ENCODE results near the gene PSMG4.
A peak's percentile ranks its signal among the peaks of the same experiment; 100 is the strongest.

The PSMG4 gene

DNA sequence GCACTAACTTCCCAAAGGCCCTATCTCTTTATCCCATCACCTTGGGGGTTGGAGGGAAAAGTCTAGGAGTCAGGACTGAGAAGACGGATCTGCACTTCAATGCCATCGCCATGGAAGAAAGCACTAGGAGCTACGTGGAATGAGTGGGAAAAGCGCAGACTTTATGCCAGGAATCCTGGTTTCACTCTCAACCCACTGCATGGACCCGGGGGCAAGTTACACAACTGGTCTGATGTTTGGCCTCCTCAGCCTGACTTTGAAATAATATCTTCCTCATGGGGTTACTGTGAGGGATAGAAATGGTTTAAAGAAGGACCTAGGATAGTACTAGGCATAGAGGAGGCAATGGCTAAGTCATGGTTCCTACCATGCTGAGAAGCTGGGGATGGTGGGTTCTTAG lies 13.5 kb upstream of the PSMG4 start:
- H3K27me3 ChIP-seq (ENCODE audit: insufficient read depth, poor library complexity, severe bottlenecking) = no peaks in the 10 kb centered on the region
- peaks cover 5% of the 10 kb centered on the region for H3K4me1 ChIP-seq (ENCODE audit: insufficient read depth, poor library complexity, severe bottlenecking)
- no peak overlapping the region for H3K27ac ChIP-seq (ENCODE audit: poor library complexity, severe bottlenecking)
- no peak overlapping the region for H3K4me3 ChIP-seq (ENCODE audit: severe bottlenecking)
- ATAC-seq (ENCODE audit: low read depth) (no peak), DNase-seq (ENCODE audit: low spot score) (no peak)
- TF ChIP-seq, protein P1, sequence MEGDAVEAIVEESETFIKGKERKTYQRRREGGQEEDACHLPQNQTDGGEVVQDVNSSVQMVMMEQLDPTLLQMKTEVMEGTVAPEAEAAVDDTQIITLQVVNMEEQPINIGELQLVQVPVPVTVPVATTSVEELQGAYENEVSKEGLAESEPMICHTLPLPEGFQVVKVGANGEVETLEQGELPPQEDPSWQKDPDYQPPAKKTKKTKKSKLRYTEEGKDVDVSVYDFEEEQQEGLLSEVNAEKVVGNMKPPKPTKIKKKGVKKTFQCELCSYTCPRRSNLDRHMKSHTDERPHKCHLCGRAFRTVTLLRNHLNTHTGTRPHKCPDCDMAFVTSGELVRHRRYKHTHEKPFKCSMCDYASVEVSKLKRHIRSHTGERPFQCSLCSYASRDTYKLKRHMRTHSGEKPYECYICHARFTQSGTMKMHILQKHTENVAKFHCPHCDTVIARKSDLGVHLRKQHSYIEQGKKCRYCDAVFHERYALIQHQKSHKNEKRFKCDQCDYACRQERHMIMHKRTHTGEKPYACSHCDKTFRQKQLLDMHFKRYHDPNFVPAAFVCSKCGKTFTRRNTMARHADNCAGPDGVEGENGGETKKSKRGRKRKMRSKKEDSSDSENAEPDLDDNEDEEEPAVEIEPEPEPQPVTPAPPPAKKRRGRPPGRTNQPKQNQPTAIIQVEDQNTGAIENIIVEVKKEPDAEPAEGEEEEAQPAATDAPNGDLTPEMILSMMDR (IDR thresholded peaks at IDR 0.05; ENCODE audit: poor library complexity, severe bottlenecking) = no peak
- H3K9me3 ChIP-seq (ENCODE audit: severe bottlenecking) = no peaks in the 10 kb centered on the region
- H3K36me3 ChIP-seq (ENCODE audit: low read depth) = no peaks in the 10 kb centered on the region

DNA sequence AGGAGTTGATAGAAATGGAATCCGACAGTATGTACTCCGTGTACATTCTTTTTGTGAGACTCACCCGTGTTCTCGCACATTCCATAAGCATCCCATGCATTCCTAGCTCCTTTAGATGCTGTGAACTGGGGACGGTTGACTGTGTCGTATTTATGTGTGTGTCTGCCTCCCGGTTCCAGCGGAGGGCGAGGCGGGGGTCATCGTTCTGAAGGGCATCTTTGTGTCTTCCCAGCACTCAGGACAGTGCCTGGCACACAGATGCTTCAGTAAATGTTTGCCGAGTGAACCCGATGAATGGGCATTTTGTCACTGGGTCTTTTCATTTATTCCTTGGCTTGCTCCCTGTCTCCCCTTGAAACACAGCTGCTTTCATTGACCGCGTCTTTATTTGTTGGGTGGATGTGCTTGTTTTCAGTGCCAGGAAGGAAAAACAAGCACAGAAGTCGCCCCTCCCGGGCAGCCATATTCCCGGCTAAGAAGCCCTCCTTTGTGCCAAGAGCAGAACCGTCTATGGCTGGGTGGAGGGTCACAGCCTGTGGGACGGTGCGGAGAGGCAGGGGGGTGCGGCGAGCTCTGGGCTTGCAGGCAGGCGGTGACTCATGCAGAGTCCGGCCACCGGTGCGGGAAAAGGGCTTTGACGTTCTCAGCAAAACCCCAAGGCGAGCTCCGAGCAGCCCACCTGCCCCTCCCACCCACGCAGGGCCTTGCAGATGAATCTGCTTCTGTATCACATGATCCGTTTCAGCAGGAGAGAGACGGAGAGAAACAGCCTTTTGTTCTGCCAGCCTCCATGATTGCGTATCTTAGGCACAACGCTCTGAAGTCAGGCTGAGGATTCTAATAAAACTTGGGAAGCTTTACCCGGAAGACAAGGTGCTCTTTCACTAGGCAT lies 11.2 kb upstream of the PSMG4 start:
- Histone ChIP-seq H3K36me3 (ENCODE audit: low read depth) (no peaks in the 10 kb centered on the region), H3K27me3 (ENCODE audit: insufficient read depth, poor library complexity, severe bottlenecking) (no peaks in the 10 kb centered on the region), H3K27ac (ENCODE audit: poor library complexity, severe bottlenecking) (no peak overlapping the region), H3K9me3 (ENCODE audit: severe bottlenecking) (no peaks in the 10 kb centered on the region), H3K4me1 (ENCODE audit: insufficient read depth, poor library complexity, severe bottlenecking) (peaks cover 10% of the 10 kb centered on the region), H3K4me3 (ENCODE audit: severe bottlenecking) (no peak overlapping the region)
- DNase-seq (ENCODE audit: low spot score) (no peak), ATAC-seq (ENCODE audit: low read depth) (peak; percentile 34)
- TF ChIP-seq, protein P1 (IDR thresholded peaks at IDR 0.05; ENCODE audit: poor library complexity, severe bottlenecking) = no peak

DNA sequence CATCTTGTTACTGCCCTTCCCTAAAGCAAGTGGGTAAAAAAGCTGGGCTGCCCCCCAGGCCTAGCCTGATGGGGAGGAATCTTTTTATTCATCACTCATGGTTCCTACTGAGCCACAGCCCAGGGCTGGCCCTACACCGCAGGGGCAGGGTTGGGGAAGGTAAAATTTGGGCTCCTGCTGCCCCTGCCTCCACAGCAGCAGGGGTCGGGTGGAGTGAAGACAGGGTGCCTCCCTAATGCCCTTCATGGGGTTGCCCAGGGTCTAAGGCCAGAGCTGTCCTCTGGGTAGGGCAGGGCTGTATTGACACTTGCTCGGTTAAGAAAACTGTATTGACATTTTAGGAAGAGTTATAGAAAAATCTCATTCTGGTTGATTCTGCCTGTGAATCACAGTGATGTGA lies 8.9 kb upstream of the PSMG4 start:
- H3K36me3 ChIP-seq (ENCODE audit: low read depth) = no peaks in the 10 kb centered on the region
- DNase-seq (ENCODE audit: low spot score) = no peak
- no peaks in the 10 kb centered on the region for H3K9me3 ChIP-seq (ENCODE audit: severe bottlenecking)
- TF ChIP-seq, protein P1 (IDR thresholded peaks at IDR 0.05; ENCODE audit: poor library complexity, severe bottlenecking) = no peak
- H3K4me1 ChIP-seq (ENCODE audit: insufficient read depth, poor library complexity, severe bottlenecking) = peaks cover 10% of the 10 kb centered on the region
- no peaks in the 10 kb centered on the region for H3K27me3 ChIP-seq (ENCODE audit: insufficient read depth, poor library complexity, severe bottlenecking)
- H3K27ac ChIP-seq (ENCODE audit: poor library complexity, severe bottlenecking) = no peak overlapping the region
- ATAC-seq (ENCODE audit: low read depth) = no peak
- no peak overlapping the region for H3K4me3 ChIP-seq (ENCODE audit: severe bottlenecking)

DNA sequence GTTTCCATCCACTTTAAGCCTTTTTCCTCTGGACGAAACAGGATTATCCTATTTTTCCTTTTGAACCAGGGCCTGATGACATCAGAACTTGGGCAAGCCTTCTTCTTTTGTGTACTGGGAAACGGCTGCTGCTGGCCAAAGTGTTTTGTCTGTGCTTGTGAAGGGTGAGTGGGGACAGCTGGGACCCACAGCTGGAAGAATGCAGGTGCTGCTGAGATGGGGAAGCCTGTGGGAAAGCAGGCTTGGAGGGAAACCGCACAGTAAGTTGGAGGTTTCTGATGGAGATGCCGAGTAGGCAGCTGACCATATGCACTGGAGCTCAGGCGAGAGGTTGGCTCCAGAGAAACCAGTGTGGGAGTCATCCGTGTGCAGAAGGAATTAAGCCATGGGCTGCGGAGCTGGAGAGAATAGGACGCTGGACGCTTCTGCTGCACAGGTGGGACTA lies 8.5 kb upstream of the PSMG4 start:
- no peak overlapping the region for H3K27ac ChIP-seq (ENCODE audit: poor library complexity, severe bottlenecking)
- H3K9me3 ChIP-seq (ENCODE audit: severe bottlenecking) = no peaks in the 10 kb centered on the region
- ATAC-seq (ENCODE audit: low read depth) (no peak), DNase-seq (ENCODE audit: low spot score) (no peak)
- TF ChIP-seq, protein P1 (IDR thresholded peaks at IDR 0.05; ENCODE audit: poor library complexity, severe bottlenecking) = no peak
- no peak overlapping the region for H3K4me3 ChIP-seq (ENCODE audit: severe bottlenecking)
- H3K4me1 ChIP-seq (ENCODE audit: insufficient read depth, poor library complexity, severe bottlenecking) = peaks cover 10% of the 10 kb centered on the region
- no peaks in the 10 kb centered on the region for H3K36me3 ChIP-seq (ENCODE audit: low read depth)
- H3K27me3 ChIP-seq (ENCODE audit: insufficient read depth, poor library complexity, severe bottlenecking) = no peaks in the 10 kb centered on the region

Measured in RWPE2 (cell line).